GM10266 (cell line): ENCODE data around the gene SPTSSA.

Source experiments
- DNase-seq: peaks from one replicate; pipeline ENCODE4 v3.0.0; 2012; ENCODE audit errors: extremely low spot score
- CTCF ChIP-seq: IDR thresholded peaks from 2 replicates; pipeline ENCODE4 v1.5.1; 2012; ENCODE audit warnings: mild to moderate bottlenecking, low read depth; ENCODE audit not compliant: control insufficient read depth, insufficient read depth; ENCODE audit errors: missing control alignments

The SPTSSA gene

GRCh38 chr14:34424488-34424887, 37.6 kb downstream of the SPTSSA start:
- TF ChIP-seq CTCF: no peak
- DNase-seq: no peak

- DNase-seq: no peak
- no peak for TF ChIP-seq CTCF
These were observed 38.6 kb downstream of the SPTSSA start for GRCh38 chr14:34423445-34423844.

- no peak for DNase-seq
- no peak for TF ChIP-seq CTCF
These were observed 41.4 kb downstream of the SPTSSA start for GRCh38 chr14:34420547-34421150.

GRCh38 chr14:34409721-34410120, 52.3 kb downstream of the SPTSSA start:
- no peak for TF ChIP-seq CTCF
- DNase-seq: no peak

GRCh38 chr14:34407951-34408350, 54.1 kb downstream of the SPTSSA start:
- no peak for TF ChIP-seq CTCF
- no peak for DNase-seq

GRCh38 chr14:34404416-34404815, 57.6 kb downstream of the SPTSSA start:
- DNase-seq: no peak
- no peak for TF ChIP-seq CTCF

- TF ChIP-seq CTCF: no peak
These were observed 58.4 kb downstream of the SPTSSA start for GRCh38 chr14:34403646-34404045.

More at GRCh38 chr14:34403646-34404045, 58.4 kb downstream of the SPTSSA start:
- no peak for DNase-seq
